Ascending aorta (tissue), 2 donors: ENCODE data around the gene SUMO4. TPM values are rescaled to one million over a fixed set of nuclear protein-coding genes. Genes with fewer than 3 reads are reported as not detected.

Experiments
- DNase-seq, 2 donors: peaks; one replicate each; pipeline ENCODE4 v3.0.0-alpha.2; 2019; ENCODE audit warnings: low spot score in 2 of 2
- H3K27ac ChIP-seq, 2 donors: fragments of 200-600 bp; sonication (generic); one replicate each; pipeline ENCODE4 v1.5.1; 2016 to 2017; ENCODE audit warnings: mild to moderate bottlenecking in 1 of 2
- H3K27me3 ChIP-seq: fragments of 200-600 bp; sonication (generic); one replicate; pipeline ENCODE4 v1.5.1; 2017
- H3K36me3 ChIP-seq, 2 donors: fragments of 200-600 bp; sonication (generic); one replicate each; pipeline ENCODE4 v1.5.1; 2016
- H3K4me1 ChIP-seq, 2 donors: fragments of 200-600 bp; sonication (generic); one replicate each; pipeline ENCODE4 v1.5.1; 2016 to 2017; ENCODE audit warnings: mild to moderate bottlenecking in 1 of 2
- H3K4me3 ChIP-seq, 2 donors: fragments of 200-600 bp; sonication (generic); one replicate each; pipeline ENCODE4 v1.5.1; 2016 to 2017; ENCODE audit warnings: mild to moderate bottlenecking in 1 of 2
- H3K9me3 ChIP-seq, 2 donors: fragments of 200-600 bp; sonication (generic); one replicate each; pipeline ENCODE4 v1.5.1; 2016
- intact Hi-C: fragments of 100-400 bp; cut with DNase I; formaldehyde crosslinking; loops from one replicate; pipeline ENCODE4 v1.15.1; 2023
- total RNA-seq: library from RNA; depleted of rRNA; stranded (reverse); fragments of >200 nt; gene quantifications from one replicate; pipeline ENCODE4 v1.1.0, GENCODE V29; 2016
- TF ChIP-seq, protein P1 (sequence below), 3 experiments: fragments of 200-600 bp in 2 of 3; fragments of 450-650 bp in 1 of 3; sonication (generic) in 2 of 3; IDR thresholded peaks; one replicate each; pipeline ENCODE4 v1.5.1; 2016 to 2019; ENCODE audit warnings: antibody characterized with exemption in 3 of 3, mild to moderate bottlenecking in 1 of 3, moderate library complexity in 1 of 3

SUMO4 gene
- total RNA-seq, 1 donor from 2014 or later: not detected

DNA sequence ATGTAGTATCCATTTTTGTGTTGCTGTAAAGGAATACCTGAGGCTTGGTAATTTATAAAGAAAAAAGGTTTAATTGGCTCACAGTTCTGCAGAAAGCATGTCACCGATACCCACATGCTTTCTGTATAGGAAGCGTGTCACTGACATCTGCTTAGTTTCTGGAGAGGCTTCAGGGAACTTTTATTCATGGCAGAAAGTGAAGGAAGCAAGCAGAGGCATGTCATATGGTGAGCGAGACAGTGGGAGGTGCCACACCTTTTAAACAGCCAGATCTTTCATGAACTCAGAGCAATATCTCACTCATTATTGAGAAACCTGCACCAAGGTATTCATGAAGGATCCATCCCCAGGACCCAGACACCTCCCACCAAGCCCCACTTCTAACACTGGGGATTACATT lies 3.5 kb downstream of the SUMO4 start:
- H3K27me3 ChIP-seq: no peaks in the 10 kb centered on the region
- TF ChIP-seq, protein P1, sequence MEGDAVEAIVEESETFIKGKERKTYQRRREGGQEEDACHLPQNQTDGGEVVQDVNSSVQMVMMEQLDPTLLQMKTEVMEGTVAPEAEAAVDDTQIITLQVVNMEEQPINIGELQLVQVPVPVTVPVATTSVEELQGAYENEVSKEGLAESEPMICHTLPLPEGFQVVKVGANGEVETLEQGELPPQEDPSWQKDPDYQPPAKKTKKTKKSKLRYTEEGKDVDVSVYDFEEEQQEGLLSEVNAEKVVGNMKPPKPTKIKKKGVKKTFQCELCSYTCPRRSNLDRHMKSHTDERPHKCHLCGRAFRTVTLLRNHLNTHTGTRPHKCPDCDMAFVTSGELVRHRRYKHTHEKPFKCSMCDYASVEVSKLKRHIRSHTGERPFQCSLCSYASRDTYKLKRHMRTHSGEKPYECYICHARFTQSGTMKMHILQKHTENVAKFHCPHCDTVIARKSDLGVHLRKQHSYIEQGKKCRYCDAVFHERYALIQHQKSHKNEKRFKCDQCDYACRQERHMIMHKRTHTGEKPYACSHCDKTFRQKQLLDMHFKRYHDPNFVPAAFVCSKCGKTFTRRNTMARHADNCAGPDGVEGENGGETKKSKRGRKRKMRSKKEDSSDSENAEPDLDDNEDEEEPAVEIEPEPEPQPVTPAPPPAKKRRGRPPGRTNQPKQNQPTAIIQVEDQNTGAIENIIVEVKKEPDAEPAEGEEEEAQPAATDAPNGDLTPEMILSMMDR (IDR thresholded peaks at IDR 0.05): no peak
- peaks cover 25 to 31% of the 10 kb centered on the region in 2 donors for H3K36me3 ChIP-seq
- H3K4me3 ChIP-seq: no peak overlapping the region
- no peaks in the 10 kb centered on the region for H3K9me3 ChIP-seq
- H3K4me1 ChIP-seq: no peaks in the 10 kb centered on the region
- H3K27ac ChIP-seq: no peak overlapping the region
- DNase-seq: no peak
- intact Hi-C loops: loop anchor here (5.0 kb wide), 1 partner anchor 86 kb away; the partner anchor contains the start of gene TAB2

DNA sequence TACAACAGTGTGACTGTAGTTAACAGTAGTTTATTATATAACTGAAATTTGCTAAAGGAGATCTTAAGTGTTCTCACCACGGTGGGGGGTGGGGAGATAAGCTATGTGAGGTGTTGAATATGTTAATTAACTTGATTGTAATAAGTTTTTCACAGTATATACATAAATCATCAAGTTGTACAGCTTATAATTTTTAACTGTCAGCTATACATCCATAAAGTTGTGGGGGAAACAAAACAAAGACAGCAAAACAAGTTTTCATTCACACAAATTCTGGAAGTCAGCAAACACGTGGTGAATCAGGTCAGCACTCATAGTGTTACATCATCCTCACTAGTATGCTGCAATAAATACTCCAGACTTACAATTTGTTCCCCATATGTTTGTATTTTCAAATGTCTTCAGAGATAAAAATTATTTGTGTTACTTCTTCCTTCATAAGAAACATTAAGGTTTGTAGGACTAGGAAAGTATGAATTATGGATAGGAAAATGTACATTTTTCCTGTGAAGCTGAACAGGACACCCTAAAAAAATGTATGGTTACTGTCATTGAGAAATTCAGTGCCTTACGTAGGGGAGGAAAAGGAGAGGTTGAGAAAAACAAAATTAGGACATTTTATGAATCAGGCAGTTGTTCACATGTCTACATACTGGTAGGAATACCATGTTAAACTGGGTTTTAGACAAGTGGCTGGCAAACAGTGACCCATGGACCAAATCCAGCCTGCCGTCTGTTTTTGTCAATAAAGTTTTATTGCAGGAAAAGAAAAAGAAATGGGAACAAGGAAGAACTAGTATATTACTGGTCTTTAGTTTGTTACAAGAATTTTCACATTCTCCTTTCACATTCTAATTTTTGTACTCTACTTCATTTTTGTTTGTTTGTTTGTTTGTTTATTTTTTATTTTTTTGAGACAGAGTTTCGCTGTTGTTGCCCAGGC lies 6.0 kb downstream of the SUMO4 start:
- DNase-seq: no peak
- intact Hi-C loops: no loop called here
- peaks cover 17 to 18% of the 10 kb centered on the region in 2 donors for H3K36me3 ChIP-seq

GRCh38 chr6:149409617-149410016 lies 9.6 kb downstream of the SUMO4 start:
- H3K4me1 ChIP-seq: no peaks in the 10 kb centered on the region
- no peaks in the 10 kb centered on the region for H3K27me3 ChIP-seq
- DNase-seq: no peak
- no peaks in the 10 kb centered on the region for H3K9me3 ChIP-seq
- H3K36me3 ChIP-seq: peaks cover 13 to 25% of the 10 kb centered on the region in 2 donors
- no peak overlapping the region for H3K4me3 ChIP-seq
- intact Hi-C loops: no loop called here
- no peak overlapping the region for H3K27ac ChIP-seq
- TF ChIP-seq, protein P1 (IDR thresholded peaks at IDR 0.05): no peak

More for the DNA sequence above, 6.0 kb downstream of the SUMO4 start:
- H3K9me3 ChIP-seq: no peaks in the 10 kb centered on the region
- TF ChIP-seq, protein P1 (IDR thresholded peaks at IDR 0.05): no peak
- no peaks in the 10 kb centered on the region for H3K27me3 ChIP-seq
- no peaks in the 10 kb centered on the region for H3K4me1 ChIP-seq
- H3K4me3 ChIP-seq: no peak overlapping the region
- no peak overlapping the region for H3K27ac ChIP-seq

DNA sequence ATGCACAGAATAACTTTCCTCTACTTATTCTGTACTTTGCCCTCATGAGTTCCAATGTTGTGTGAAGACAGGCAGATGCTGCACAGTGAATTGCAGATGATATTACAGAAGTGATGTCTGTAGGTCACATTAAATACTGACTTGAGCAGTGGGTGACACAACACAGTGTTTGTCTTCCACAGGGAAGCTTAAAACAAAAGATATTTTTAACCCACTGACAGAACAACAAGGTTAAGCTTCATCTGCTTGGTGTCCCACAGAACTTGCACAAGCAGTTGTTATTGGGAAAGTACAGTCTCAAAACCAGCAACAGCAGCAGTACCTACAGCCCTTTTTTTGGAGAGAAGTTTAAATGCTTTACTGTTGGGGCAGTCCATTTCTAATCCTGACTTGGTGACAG lies 10.5 kb downstream of the SUMO4 start:
- Histone ChIP-seq H3K9me3 (no peaks in the 10 kb centered on the region), H3K4me3 (no peak overlapping the region), H3K4me1 (no peaks in the 10 kb centered on the region), H3K27ac (no peak overlapping the region), H3K36me3 (peaks cover 13 to 25% of the 10 kb centered on the region in 2 donors), H3K27me3 (no peaks in the 10 kb centered on the region)
- TF ChIP-seq, protein P1 (IDR thresholded peaks at IDR 0.05): no peak
- intact Hi-C loops: no loop called here
- no peak for DNase-seq

DNA sequence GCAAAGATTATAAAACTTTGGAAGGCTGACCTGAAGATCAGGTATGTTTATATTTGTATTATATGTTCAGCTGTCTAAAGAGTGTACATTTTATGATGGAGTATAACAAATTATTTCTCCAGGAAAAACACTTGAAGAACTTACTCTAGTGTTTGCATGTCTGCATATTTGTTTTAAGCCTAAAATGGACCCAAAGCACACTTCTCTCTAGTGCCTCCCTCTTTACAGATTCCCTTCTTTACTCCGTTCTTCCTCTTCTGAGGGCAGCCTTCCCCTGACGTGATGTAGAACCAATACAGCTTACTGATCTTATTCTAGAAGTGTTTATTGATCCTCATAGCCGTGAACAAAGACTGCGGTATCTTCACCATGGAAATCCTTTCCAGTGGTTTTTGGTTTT lies 13.9 kb downstream of the SUMO4 start:
- Histone ChIP-seq H3K9me3 (peaks cover 0 to 11% of the 10 kb centered on the region in 2 donors), H3K36me3 (peaks cover 9 to 22% of the 10 kb centered on the region in 2 donors), H3K4me3 (no peak overlapping the region), H3K4me1 (no peaks in the 10 kb centered on the region), H3K27me3 (no peaks in the 10 kb centered on the region), H3K27ac (no peak overlapping the region)
- TF ChIP-seq, protein P1 (IDR thresholded peaks at IDR 0.05): no peak
- intact Hi-C loops: no loop called here
- no peak for DNase-seq
